HEK293 (cell line): ENCODE results near the gene CLPX.
"Not testable (repeated sequence)": the region's sequence is repeated elsewhere in the genome, so short reads cannot be mapped to it uniquely, and the experiment has no call there.

Experiments
- CTCF ChIA-PET: fragments of 350-600 bp; formaldehyde crosslinking; extraction: SDS; loops from one replicate; lab custom pipeline; 2021; ENCODE audit warnings: antibody characterized with exemption; lab: Yijun Ruan, JAX
- POLR2A ChIA-PET: fragments of 300-600 bp; formaldehyde crosslinking; extraction: SDS; loops from one replicate; lab custom pipeline; 2020; ENCODE audit warnings: antibody characterized with exemption, inconsistent platforms; lab: Yijun Ruan, JAX
- H3K27ac ChIP-seq: fragments of 200-500 bp; sonication (Bioruptor generic); 2 replicates; pipeline ENCODE4 v1.5.1; 2014; ENCODE audit warnings: low read depth, low read length, control low read depth, inconsistent platforms; ENCODE audit errors: extremely low read depth
- H3K36me3 ChIP-seq, 2 experiments: fragments of 200-500 bp in 1 of 2; sonication (Bioruptor generic) in 1 of 2; 1 replicate in 1 of 2; 2 replicates in 1 of 2; pipeline ENCODE4 v1.5.1; 2014 to 2017; ENCODE audit warnings: inconsistent platforms in 2 of 2, low read length in 2 of 2; ENCODE audit not compliant: control insufficient read depth in 2 of 2, insufficient read depth in 1 of 2
- H3K4me1 ChIP-seq: fragments of 200-500 bp; sonication (Bioruptor generic); 2 replicates; pipeline ENCODE4 v1.5.1; 2014; ENCODE audit warnings: mild to moderate bottlenecking, low read length, inconsistent platforms; ENCODE audit not compliant: control insufficient read depth, insufficient read depth
- H3K4me3 ChIP-seq: 2 replicates; pipeline ENCODE4 v1.5.1; 2011; ENCODE audit warnings: low read depth, mild to moderate bottlenecking, control low read depth, low read length, moderate library complexity
- H3K9me3 ChIP-seq: fragments of 200-500 bp; sonication (Bioruptor generic); 2 replicates; pipeline ENCODE4 v1.5.1; 2014; ENCODE audit warnings: low read depth, low read length, inconsistent platforms; ENCODE audit not compliant: control insufficient read depth, insufficient read depth
- GLIS1 ChIP-seq: fragments of 450-650 bp; formaldehyde crosslinking; IDR thresholded peaks from 2 replicates; pipeline ENCODE4 v1.5.1; 2016; ENCODE audit warnings: missing biosample characterization, missing genetic modification characterization
- KLF16 ChIP-seq: fragments of 450-650 bp; formaldehyde crosslinking; IDR thresholded peaks from 2 replicates; pipeline ENCODE4 v1.5.1; 2017; ENCODE audit warnings: missing biosample characterization, missing genetic modification characterization
- SCRT2 ChIP-seq: fragments of 450-650 bp; formaldehyde crosslinking; IDR thresholded peaks from 2 replicates; pipeline ENCODE4 v1.5.1; 2016; ENCODE audit warnings: missing biosample characterization, missing genetic modification characterization
- ZBTB1 ChIP-seq: fragments of 450-650 bp; formaldehyde crosslinking; IDR thresholded peaks from 2 replicates; pipeline ENCODE4 v1.5.1; 2016; ENCODE audit warnings: missing biosample characterization, missing genetic modification characterization
- ZBTB48 ChIP-seq: fragments of 450-650 bp; formaldehyde crosslinking; IDR thresholded peaks from 2 replicates; pipeline ENCODE4 v1.5.1; 2016; ENCODE audit warnings: missing biosample characterization, missing genetic modification characterization
- ZFHX2 ChIP-seq: fragments of 450-650 bp; formaldehyde crosslinking; conservative IDR thresholded peaks from 2 replicates; pipeline ENCODE4 v1.5.1; 2016; ENCODE audit warnings: missing biosample characterization, missing genetic modification characterization
- ZNF184 ChIP-seq: fragments of 450-650 bp; IDR thresholded peaks from 2 replicates; pipeline ENCODE4 v1.5.1; 2018; ENCODE audit warnings: missing biosample characterization, mild to moderate bottlenecking, missing genetic modification characterization
- ZNF202 ChIP-seq: fragments of 450-650 bp; formaldehyde crosslinking; IDR thresholded peaks from 2 replicates; pipeline ENCODE4 v1.5.1; 2016; ENCODE audit warnings: missing biosample characterization, missing genetic modification characterization, borderline replicate concordance
- ZNF366 ChIP-seq: fragments of 450-650 bp; formaldehyde crosslinking; conservative IDR thresholded peaks from 2 replicates; pipeline ENCODE4 v1.5.1; 2016; ENCODE audit warnings: missing biosample characterization, missing genetic modification characterization
- ZNF561 ChIP-seq: fragments of 450-650 bp; IDR thresholded peaks from 2 replicates; pipeline ENCODE4 v1.5.1; 2018; ENCODE audit warnings: missing biosample characterization, missing genetic modification characterization, borderline replicate concordance
- ZNF624 ChIP-seq: fragments of 450-650 bp; formaldehyde crosslinking; IDR thresholded peaks from 2 replicates; pipeline ENCODE4 v1.5.1; 2017; ENCODE audit warnings: missing biosample characterization, missing genetic modification characterization
- ZNF654 ChIP-seq: fragments of 450-650 bp; formaldehyde crosslinking; IDR thresholded peaks from 2 replicates; pipeline ENCODE4 v1.5.1; 2016; ENCODE audit warnings: low read depth, missing biosample characterization, missing genetic modification characterization
- ZNF664 ChIP-seq: fragments of 450-650 bp; formaldehyde crosslinking; IDR thresholded peaks from 2 replicates; pipeline ENCODE4 v1.5.1; 2016; ENCODE audit warnings: missing biosample characterization, missing genetic modification characterization
- ZNF677 ChIP-seq: fragments of 450-650 bp; IDR thresholded peaks from 2 replicates; pipeline ENCODE4 v1.5.0; 2018; ENCODE audit warnings: missing biosample characterization, mild to moderate bottlenecking, missing genetic modification characterization, moderate library complexity
- TF ChIP-seq, protein P1 (sequence below): fragments of 450-650 bp; formaldehyde crosslinking; IDR thresholded peaks from 2 replicates; pipeline ENCODE4 v1.5.1; 2016; ENCODE audit warnings: missing biosample characterization, missing genetic modification characterization
- TF ChIP-seq, protein P2 (sequence below): fragments of 450-650 bp; formaldehyde crosslinking; IDR thresholded peaks from 2 replicates; pipeline ENCODE4 v1.5.1; 2016; ENCODE audit warnings: missing biosample characterization, missing genetic modification characterization
- TF ChIP-seq, protein P3 (sequence below): fragments of 450-650 bp; formaldehyde crosslinking; IDR thresholded peaks from 2 replicates; pipeline ENCODE4 v1.5.1; 2016; ENCODE audit warnings: missing biosample characterization, missing genetic modification characterization
- TF ChIP-seq, protein P4 (sequence below): fragments of 450-650 bp; formaldehyde crosslinking; IDR thresholded peaks from 2 replicates; pipeline ENCODE4 v1.5.1; 2016; ENCODE audit warnings: missing biosample characterization, missing genetic modification characterization

CLPX gene

DNA sequence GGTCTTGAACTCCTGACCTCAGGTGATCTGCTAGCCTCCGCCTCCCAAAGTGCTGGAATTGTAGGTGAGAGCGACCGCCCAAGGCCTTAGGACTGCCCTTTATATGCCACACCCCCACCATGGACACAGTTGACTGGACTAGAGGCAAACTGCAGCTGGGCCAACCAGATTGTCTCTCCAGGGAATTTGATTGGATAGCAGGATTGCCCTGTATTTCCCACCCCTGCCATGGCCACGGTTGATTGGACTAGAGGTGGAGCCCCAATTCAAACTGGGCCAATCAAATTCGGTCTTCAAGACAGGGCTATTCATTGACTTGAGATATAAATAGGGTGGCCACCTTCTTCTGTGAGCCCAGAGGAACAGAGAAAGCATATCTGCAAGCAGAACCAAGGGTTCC, 6.9 kb upstream of the CLPX start:
- Histone ChIP-seq H3K9me3 (no peaks in the 10 kb centered on the region), H3K36me3 (no peaks in the 10 kb centered on the region), H3K4me3 (no peak overlapping the region), H3K27ac (no peak overlapping the region), H3K4me1 (no peaks in the 10 kb centered on the region)
- ChIA-PET POLR2A (no interaction called here), CTCF (interaction anchor here (1.0 kb wide), 1 partner anchor 106 kb away, joined by 3 read pairs; no protein-coding TSS in a partner anchor)
- no peak for TF ChIP-seq ZNF366
- no peak for TF ChIP-seq ZBTB1 (tag by site-specific recombination)
- no peak for TF ChIP-seq SCRT2
- TF ChIP-seq ZNF664 (tag by site-specific recombination) = no peak
- TF ChIP-seq ZNF202 (tag by site-specific recombination) = no peak
- no peak for TF ChIP-seq ZFHX2
- no peak for TF ChIP-seq ZNF184 (tag by site-specific recombination)
- TF ChIP-seq, protein P1, sequence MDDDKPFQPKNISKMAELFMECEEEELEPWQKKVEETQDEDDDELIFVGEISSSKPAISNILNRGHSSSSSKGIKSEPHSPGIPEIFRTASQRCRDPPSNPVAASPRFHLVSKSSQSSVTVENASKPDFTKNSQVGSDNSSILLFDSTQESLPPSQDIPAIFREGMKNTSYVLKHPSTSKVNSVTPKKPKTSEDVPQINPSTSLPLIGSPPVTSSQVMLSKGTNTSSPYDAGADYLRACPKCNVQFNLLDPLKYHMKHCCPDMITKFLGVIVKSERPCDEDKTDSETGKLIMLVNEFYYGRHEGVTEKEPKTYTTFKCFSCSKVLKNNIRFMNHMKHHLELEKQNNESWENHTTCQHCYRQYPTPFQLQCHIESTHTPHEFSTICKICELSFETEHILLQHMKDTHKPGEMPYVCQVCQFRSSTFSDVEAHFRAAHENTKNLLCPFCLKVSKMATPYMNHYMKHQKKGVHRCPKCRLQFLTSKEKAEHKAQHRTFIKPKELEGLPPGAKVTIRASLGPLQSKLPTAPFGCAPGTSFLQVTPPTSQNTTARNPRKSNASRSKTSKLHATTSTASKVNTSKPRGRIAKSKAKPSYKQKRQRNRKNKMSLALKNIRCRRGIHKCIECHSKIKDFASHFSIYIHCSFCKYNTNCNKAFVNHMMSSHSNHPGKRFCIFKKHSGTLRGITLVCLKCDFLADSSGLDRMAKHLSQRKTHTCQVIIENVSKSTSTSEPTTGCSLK (tag by site-specific recombination) = no peak
- TF ChIP-seq, protein P2, sequence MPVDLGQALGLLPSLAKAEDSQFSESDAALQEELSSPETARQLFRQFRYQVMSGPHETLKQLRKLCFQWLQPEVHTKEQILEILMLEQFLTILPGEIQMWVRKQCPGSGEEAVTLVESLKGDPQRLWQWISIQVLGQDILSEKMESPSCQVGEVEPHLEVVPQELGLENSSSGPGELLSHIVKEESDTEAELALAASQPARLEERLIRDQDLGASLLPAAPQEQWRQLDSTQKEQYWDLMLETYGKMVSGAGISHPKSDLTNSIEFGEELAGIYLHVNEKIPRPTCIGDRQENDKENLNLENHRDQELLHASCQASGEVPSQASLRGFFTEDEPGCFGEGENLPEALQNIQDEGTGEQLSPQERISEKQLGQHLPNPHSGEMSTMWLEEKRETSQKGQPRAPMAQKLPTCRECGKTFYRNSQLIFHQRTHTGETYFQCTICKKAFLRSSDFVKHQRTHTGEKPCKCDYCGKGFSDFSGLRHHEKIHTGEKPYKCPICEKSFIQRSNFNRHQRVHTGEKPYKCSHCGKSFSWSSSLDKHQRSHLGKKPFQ (tag by site-specific recombination) = no peak
- TF ChIP-seq ZNF624 = no peak
- TF ChIP-seq ZNF677 (tag by site-specific recombination) = no peak

DNA sequence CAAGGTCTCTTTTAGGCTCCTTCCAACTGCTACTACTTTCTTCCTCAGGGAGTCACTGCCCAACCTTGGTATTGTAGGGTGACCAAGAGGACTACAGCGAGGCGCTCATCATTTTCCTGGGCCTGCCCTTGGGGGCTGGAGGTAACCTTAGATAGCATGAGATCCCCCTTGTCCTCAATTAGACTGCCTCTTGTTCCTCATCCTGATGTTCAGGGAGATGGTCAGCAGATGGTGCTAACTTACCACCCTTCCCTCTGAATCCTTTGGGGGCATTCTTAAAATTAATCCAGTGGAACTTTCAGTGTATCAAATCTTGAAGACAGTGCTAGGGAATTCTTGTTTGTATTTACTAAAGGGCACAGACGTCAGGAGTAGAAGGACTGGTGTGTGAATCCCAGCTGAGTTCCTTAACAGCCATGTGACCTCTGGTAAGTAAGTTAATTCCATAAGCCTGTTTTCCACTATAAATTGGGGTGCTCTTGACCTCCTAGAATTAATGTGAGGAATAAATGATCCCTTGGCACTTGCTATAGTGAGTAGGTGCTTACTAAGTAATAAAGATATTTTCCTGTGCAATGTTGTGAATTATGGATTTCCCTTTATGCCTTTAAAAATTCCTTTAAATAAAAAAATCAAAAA, 4.1 kb upstream of the CLPX start:
- Histone ChIP-seq H3K27ac (no peak overlapping the region), H3K4me3 (no peak overlapping the region), H3K9me3 (no peaks in the 10 kb centered on the region), H3K36me3 (no peaks in the 10 kb centered on the region), H3K4me1 (no peaks in the 10 kb centered on the region)
- TF ChIP-seq ZNF654 (tag by site-specific recombination) (peak; percentile 92), ZNF561 (tag by site-specific recombination) (no peak), GLIS1 (tag by site-specific recombination) (peak; percentile 47; the same call in 1 of the 2 replicates), KLF16 (tag by site-specific recombination) (no peak), ZBTB48 (tag by site-specific recombination) (peak; percentile 44; the same call in 1 of the 2 replicates)
- TF ChIP-seq, protein P3, sequence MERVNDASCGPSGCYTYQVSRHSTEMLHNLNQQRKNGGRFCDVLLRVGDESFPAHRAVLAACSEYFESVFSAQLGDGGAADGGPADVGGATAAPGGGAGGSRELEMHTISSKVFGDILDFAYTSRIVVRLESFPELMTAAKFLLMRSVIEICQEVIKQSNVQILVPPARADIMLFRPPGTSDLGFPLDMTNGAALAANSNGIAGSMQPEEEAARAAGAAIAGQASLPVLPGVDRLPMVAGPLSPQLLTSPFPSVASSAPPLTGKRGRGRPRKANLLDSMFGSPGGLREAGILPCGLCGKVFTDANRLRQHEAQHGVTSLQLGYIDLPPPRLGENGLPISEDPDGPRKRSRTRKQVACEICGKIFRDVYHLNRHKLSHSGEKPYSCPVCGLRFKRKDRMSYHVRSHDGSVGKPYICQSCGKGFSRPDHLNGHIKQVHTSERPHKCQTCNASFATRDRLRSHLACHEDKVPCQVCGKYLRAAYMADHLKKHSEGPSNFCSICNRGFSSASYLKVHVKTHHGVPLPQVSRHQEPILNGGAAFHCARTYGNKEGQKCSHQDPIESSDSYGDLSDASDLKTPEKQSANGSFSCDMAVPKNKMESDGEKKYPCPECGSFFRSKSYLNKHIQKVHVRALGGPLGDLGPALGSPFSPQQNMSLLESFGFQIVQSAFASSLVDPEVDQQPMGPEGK (tag by site-specific recombination) = peak; percentile 26; the same call in 1 of the 2 replicates
- TF ChIP-seq, protein P4, sequence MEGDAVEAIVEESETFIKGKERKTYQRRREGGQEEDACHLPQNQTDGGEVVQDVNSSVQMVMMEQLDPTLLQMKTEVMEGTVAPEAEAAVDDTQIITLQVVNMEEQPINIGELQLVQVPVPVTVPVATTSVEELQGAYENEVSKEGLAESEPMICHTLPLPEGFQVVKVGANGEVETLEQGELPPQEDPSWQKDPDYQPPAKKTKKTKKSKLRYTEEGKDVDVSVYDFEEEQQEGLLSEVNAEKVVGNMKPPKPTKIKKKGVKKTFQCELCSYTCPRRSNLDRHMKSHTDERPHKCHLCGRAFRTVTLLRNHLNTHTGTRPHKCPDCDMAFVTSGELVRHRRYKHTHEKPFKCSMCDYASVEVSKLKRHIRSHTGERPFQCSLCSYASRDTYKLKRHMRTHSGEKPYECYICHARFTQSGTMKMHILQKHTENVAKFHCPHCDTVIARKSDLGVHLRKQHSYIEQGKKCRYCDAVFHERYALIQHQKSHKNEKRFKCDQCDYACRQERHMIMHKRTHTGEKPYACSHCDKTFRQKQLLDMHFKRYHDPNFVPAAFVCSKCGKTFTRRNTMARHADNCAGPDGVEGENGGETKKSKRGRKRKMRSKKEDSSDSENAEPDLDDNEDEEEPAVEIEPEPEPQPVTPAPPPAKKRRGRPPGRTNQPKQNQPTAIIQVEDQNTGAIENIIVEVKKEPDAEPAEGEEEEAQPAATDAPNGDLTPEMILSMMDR = peak; percentile 16; the same call in 1 of the 2 replicates
- ChIA-PET POLR2A (no interaction called here), CTCF (interaction anchor here (0.8 to 2.1 kb wide), 4 partner anchors 81 to 196 kb away, joined by 3 to 8 read pairs (median 5); partner anchors contain the start of gene PARP16)

DNA sequence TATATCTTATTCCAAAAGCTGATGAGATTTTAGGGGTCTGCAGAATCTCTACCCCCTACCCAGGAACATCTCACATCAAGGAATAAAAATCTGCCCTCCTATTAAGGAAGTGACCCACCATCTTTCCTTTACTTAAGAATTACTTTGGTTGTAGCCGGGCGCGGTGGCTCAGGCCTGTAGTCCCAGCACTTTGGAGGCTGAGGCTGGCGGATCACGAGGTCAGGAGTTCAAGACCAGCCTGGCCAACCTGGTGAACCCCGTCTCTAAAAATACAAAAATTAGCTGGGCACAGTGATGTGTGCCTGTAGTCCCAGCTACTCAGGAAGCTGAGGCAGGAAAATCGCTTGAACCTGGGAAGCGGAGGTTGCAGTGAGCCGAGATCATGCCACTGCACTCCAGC, 3.3 kb upstream of the CLPX start:
- POLR2A ChIA-PET, H3K27ac ChIP-seq, H3K36me3 ChIP-seq, H3K9me3 ChIP-seq, H3K4me3 ChIP-seq, H3K4me1 ChIP-seq: not testable (repeated sequence)
- CTCF ChIA-PET = interaction anchor here (0.6 to 2.2 kb wide), 3 partner anchors 81 to 197 kb away, joined by 3 to 8 read pairs (median 3); no protein-coding TSS in a partner anchor
